ENCODE measurements around the gene SPATA9. TPM values are rescaled to one million over a fixed set of nuclear protein-coding genes. Genes with fewer than 3 reads are reported as not detected.

Gene SPATA9
- total and polyA plus RNA-seq, 9 of the 15 experiments (the other 6 are each of a cell fraction or from before 2014, with no cell fraction given), result 0.16 to 5.5 (median 0.39) TPM; not detected in 3

Other genes starting within 250 kb of the SPATA9 start
- gene SKIC3, start 128.0 kb downstream of the SPATA9 start, total RNA-seq (2014; rRNA removed), result 37.7 and 38.1 TPM in 2 replicates
- gene SKIC3, start 128.0 kb downstream of the SPATA9 start, total RNA-seq (2014; rRNA removed; fragmentation: Illumina TruSeq; extraction: Trizol), result 65.7 and 78.5 TPM in 2 replicates
- 62.2 and 63.9 TPM in 2 replicates for gene SKIC3, start 128.0 kb downstream of the SPATA9 start, total RNA-seq (2015; rRNA removed; fragmentation: Illumina TruSeq; extraction: Trizol)
- 54.0 and 54.4 TPM in 2 replicates for gene SKIC3, start 128.0 kb downstream of the SPATA9 start, total RNA-seq (2021)
- gene SKIC3, start 128.0 kb downstream of the SPATA9 start, polyA plus RNA-seq (2011; rRNA removed), result 65.9 and 72.4 TPM in 2 replicates
- gene SKIC3, start 128.0 kb downstream of the SPATA9 start, polyA plus RNA-seq (2014; fragmentation: Illumina TruSeq; extraction: Trizol), result 33.8 and 37.6 TPM in 2 replicates
- gene SKIC3, start 128.0 kb downstream of the SPATA9 start, polyA plus RNA-seq (2014; fragmentation: Nextera tagmentation; extraction: Ambion mirVana), result 10 to 100 TPM; 35.1 to 44.1 TPM
- gene SKIC3, start 128.0 kb downstream of the SPATA9 start, polyA plus RNA-seq (2014; rRNA removed), result 29.4 and 30.7 TPM in 2 replicates
- gene ARSK, start 127.9 kb downstream of the SPATA9 start, total RNA-seq (2014; rRNA removed), result 5.2 and 6.4 TPM in 2 replicates
- gene ARSK, start 127.9 kb downstream of the SPATA9 start, total RNA-seq (2014; rRNA removed; fragmentation: Illumina TruSeq; extraction: Trizol), result 6.8 and 7.7 TPM in 2 replicates
- 7.1 and 8.0 TPM in 2 replicates for gene ARSK, start 127.9 kb downstream of the SPATA9 start, total RNA-seq (2015; rRNA removed; fragmentation: Illumina TruSeq; extraction: Trizol)
- 5.5 and 6.1 TPM in 2 replicates for gene ARSK, start 127.9 kb downstream of the SPATA9 start, total RNA-seq (2021)
- 6.6 and 9.4 TPM in 2 replicates for gene ARSK, start 127.9 kb downstream of the SPATA9 start, polyA plus RNA-seq (2011; rRNA removed)
- 8.5 and 8.9 TPM in 2 replicates for gene ARSK, start 127.9 kb downstream of the SPATA9 start, polyA plus RNA-seq (2014; fragmentation: Illumina TruSeq; extraction: Trizol)
- gene ARSK, start 127.9 kb downstream of the SPATA9 start, polyA plus RNA-seq (2014; fragmentation: Nextera tagmentation; extraction: Ambion mirVana), result 1 to 10 TPM; 2.7 to 2.8 TPM
- gene ARSK, start 127.9 kb downstream of the SPATA9 start, polyA plus RNA-seq (2014; rRNA removed), result 9.1 and 12.3 TPM in 2 replicates
- not detected in 2 replicates for gene GPR150, start 62.9 kb downstream of the SPATA9 start, total RNA-seq (2014; rRNA removed)
- gene GPR150, start 62.9 kb downstream of the SPATA9 start, total RNA-seq (2014; rRNA removed; fragmentation: Illumina TruSeq; extraction: Trizol), result not detected in 2 replicates
- gene GPR150, start 62.9 kb downstream of the SPATA9 start, total RNA-seq (2015; rRNA removed; fragmentation: Illumina TruSeq; extraction: Trizol), result not detected in 2 replicates
- gene GPR150, start 62.9 kb downstream of the SPATA9 start, total RNA-seq (2021), result not detected in 2 replicates
- gene GPR150, start 62.9 kb downstream of the SPATA9 start, polyA plus RNA-seq (2011; rRNA removed), result not detected in 2 replicates
- not detected in 2 replicates for gene GPR150, start 62.9 kb downstream of the SPATA9 start, polyA plus RNA-seq (2014; fragmentation: Illumina TruSeq; extraction: Trizol)
- gene GPR150, start 62.9 kb downstream of the SPATA9 start, polyA plus RNA-seq (2014; fragmentation: Nextera tagmentation; extraction: Ambion mirVana), result not detected
- gene GPR150, start 62.9 kb downstream of the SPATA9 start, polyA plus RNA-seq (2014; rRNA removed), result not detected in 2 replicates
- gene RFESD, start 36.2 kb downstream of the SPATA9 start, total RNA-seq (2014; rRNA removed), result 59.6 and 62.3 TPM in 2 replicates
- gene RFESD, start 36.2 kb downstream of the SPATA9 start, total RNA-seq (2014; rRNA removed; fragmentation: Illumina TruSeq; extraction: Trizol), result 192 and 220 TPM in 2 replicates
- gene RFESD, start 36.2 kb downstream of the SPATA9 start, total RNA-seq (2015; rRNA removed; fragmentation: Illumina TruSeq; extraction: Trizol), result 128 and 140 TPM in 2 replicates
- gene RFESD, start 36.2 kb downstream of the SPATA9 start, total RNA-seq (2021), result 128 and 129 TPM in 2 replicates
- 106 and 218 TPM in 2 replicates for gene RFESD, start 36.2 kb downstream of the SPATA9 start, polyA plus RNA-seq (2011; rRNA removed)
- gene RFESD, start 36.2 kb downstream of the SPATA9 start, polyA plus RNA-seq (2014; fragmentation: Illumina TruSeq; extraction: Trizol), result 120 and 129 TPM in 2 replicates
- gene RFESD, start 36.2 kb downstream of the SPATA9 start, polyA plus RNA-seq (2014; fragmentation: Nextera tagmentation; extraction: Ambion mirVana), result 100 to 1,000 TPM; 506 to 600 TPM
- 102 and 125 TPM in 2 replicates for gene RFESD, start 36.2 kb downstream of the SPATA9 start, polyA plus RNA-seq (2014; rRNA removed)
- gene RHOBTB3, start 48.3 kb upstream of the SPATA9 start, total RNA-seq (2014; rRNA removed), result 107 and 112 TPM in 2 replicates
- gene RHOBTB3, start 48.3 kb upstream of the SPATA9 start, total RNA-seq (2014; rRNA removed; fragmentation: Illumina TruSeq; extraction: Trizol), result 142 and 164 TPM in 2 replicates
- 133 and 143 TPM in 2 replicates for gene RHOBTB3, start 48.3 kb upstream of the SPATA9 start, total RNA-seq (2015; rRNA removed; fragmentation: Illumina TruSeq; extraction: Trizol)
- 124 and 142 TPM in 2 replicates for gene RHOBTB3, start 48.3 kb upstream of the SPATA9 start, total RNA-seq (2021)
- gene RHOBTB3, start 48.3 kb upstream of the SPATA9 start, polyA plus RNA-seq (2011; rRNA removed), result 128 and 166 TPM in 2 replicates
- gene RHOBTB3, start 48.3 kb upstream of the SPATA9 start, polyA plus RNA-seq (2014; fragmentation: Illumina TruSeq; extraction: Trizol), result 111 and 115 TPM in 2 replicates
- gene RHOBTB3, start 48.3 kb upstream of the SPATA9 start, polyA plus RNA-seq (2014; fragmentation: Nextera tagmentation; extraction: Ambion mirVana), result 10 to 100 TPM; 39.7 to 53.0 TPM
- 78.4 and 81.2 TPM in 2 replicates for gene RHOBTB3, start 48.3 kb upstream of the SPATA9 start, polyA plus RNA-seq (2014; rRNA removed)
- 3.3 and 3.6 TPM in 2 replicates for gene GLRX, start 139.7 kb upstream of the SPATA9 start, total RNA-seq (2014; rRNA removed)
- 2.0 and 2.3 TPM in 2 replicates for gene GLRX, start 139.7 kb upstream of the SPATA9 start, total RNA-seq (2014; rRNA removed; fragmentation: Illumina TruSeq; extraction: Trizol)
- gene GLRX, start 139.7 kb upstream of the SPATA9 start, total RNA-seq (2015; rRNA removed; fragmentation: Illumina TruSeq; extraction: Trizol), result 3.1 and 3.6 TPM in 2 replicates
- 2.9 and 4.4 TPM in 2 replicates for gene GLRX, start 139.7 kb upstream of the SPATA9 start, total RNA-seq (2021)
- gene GLRX, start 139.7 kb upstream of the SPATA9 start, polyA plus RNA-seq (2011; rRNA removed), result 6.2 and 7.3 TPM in 2 replicates
- 4.6 and 6.4 TPM in 2 replicates for gene GLRX, start 139.7 kb upstream of the SPATA9 start, polyA plus RNA-seq (2014; fragmentation: Illumina TruSeq; extraction: Trizol)
- gene GLRX, start 139.7 kb upstream of the SPATA9 start, polyA plus RNA-seq (2014; fragmentation: Nextera tagmentation; extraction: Ambion mirVana), result 10 to 100 TPM; 10.5 to 11.2 TPM
- 4.9 and 11.1 TPM in 2 replicates for gene GLRX, start 139.7 kb upstream of the SPATA9 start, polyA plus RNA-seq (2014; rRNA removed)